ENCODE results near the gene ATP5F1B.

GRCh38 chr12:56688846-56689109 is 43.0 kb upstream of the ATP5F1B start:
- TF ChIP-seq CTCF (IDR thresholded peaks at IDR 0.05) (no peak), EP300 (IDR thresholded peaks at IDR 0.05) (no peak)
